Tibial nerve (tissue), 4 donors: ENCODE measurements around the gene TAF4. TPM values are rescaled to one million over a fixed set of nuclear protein-coding genes. Genes with fewer than 3 reads are reported as not detected.
"Not testable (repeated sequence)": the region's sequence is repeated elsewhere in the genome, so short reads cannot be mapped to it uniquely, and the experiment has no call there.

Experiments
- DNase-seq, 2 donors: peaks; one replicate each; pipeline ENCODE4 v3.0.0-alpha.2; 2019; ENCODE audit warnings: low spot score in 2 of 2
- H3K27ac ChIP-seq, 4 donors: fragments of 200-600 bp; sonication (generic) in 3 of 4; one replicate each; pipeline ENCODE4 v1.5.1; 2017 to 2019; ENCODE audit warnings: mild to moderate bottlenecking in 1 of 4
- H3K27me3 ChIP-seq, 2 donors: fragments of 200-600 bp; sonication (generic) in 1 of 2; one replicate each; pipeline versions ENCODE4 v1.5.1 to v1.6.0; 2017 to 2019
- H3K36me3 ChIP-seq, 3 donors: fragments of 200-600 bp; sonication (generic); one replicate each; pipeline ENCODE4 v1.5.1; 2018 to 2019
- H3K4me1 ChIP-seq, 4 donors: fragments of 200-600 bp; sonication (generic) in 3 of 4; one replicate each; pipeline ENCODE4 v1.5.1; 2017 to 2019
- H3K4me3 ChIP-seq, 4 donors: fragments of 200-600 bp; sonication (generic) in 3 of 4; one replicate each; pipeline ENCODE4 v1.5.1; 2017 to 2019; ENCODE audit warnings: mild to moderate bottlenecking in 1 of 4, moderate library complexity in 1 of 4
- H3K9me3 ChIP-seq, 4 donors: fragments of 200-600 bp; sonication (generic) in 3 of 4; one replicate each; pipeline ENCODE4 v1.5.1; 2017 to 2019
- CTCF ChIP-seq, 5 experiments: fragments of 200-600 bp in 3 of 5; fragments of 450-650 bp in 2 of 5; sonication (generic) in 3 of 5; IDR thresholded peaks; one replicate each; pipeline ENCODE4 v1.5.1; 2016 to 2019; ENCODE audit warnings: antibody characterized with exemption in 5 of 5, mild to moderate bottlenecking in 3 of 5, moderate library complexity in 2 of 5
- EP300 ChIP-seq, 2 donors: sonication (generic); formaldehyde crosslinking; IDR thresholded peaks; one replicate each; pipeline ENCODE4 v1.6.1; 2017; ENCODE audit warnings: antibody characterized with exemption in 2 of 2, mild to moderate bottlenecking in 1 of 2
- POLR2A ChIP-seq, 2 donors: fragments of 450-650 bp; IDR thresholded peaks; one replicate each; pipeline ENCODE4 v1.6.1; 2017; ENCODE audit warnings: antibody characterized with exemption in 2 of 2, mild to moderate bottlenecking in 2 of 2, moderate library complexity in 2 of 2
- WGBS, 2 donors: methylation state at CpG; one replicate each; pipeline ENCODE4 v1.1.5; 2018; 5-methylcytosine and 5-hydroxymethylcytosine counted together
- total RNA-seq, 4 donors: library from RNA; depleted of rRNA; stranded (reverse); fragments of >200 nt; gene quantifications; one replicate each; pipeline ENCODE4 v1.1.0, GENCODE V29; 2016

Gene TAF4
- total RNA-seq, 4 donors from 2014 or later = 11.2 to 50.4 (median 14.8) TPM

- Histone ChIP-seq H3K36me3 (peaks cover 0 to 67% (median 0%) of the 10 kb centered on the region in 3 donors), H3K4me3 (no peak overlapping the region), H3K9me3 (no peaks in the 10 kb centered on the region), H3K27ac (no peak overlapping the region), H3K27me3 (no peaks in the 10 kb centered on the region), H3K4me1 (peaks cover 0 to 3% (median 0%) of the 10 kb centered on the region in 4 donors)
- 69 to 80% methylated on average over 9 to 18 of the region's 18 CpGs for WGBS, 2 donors
- DNase-seq = no peak
- TF ChIP-seq EP300 (IDR thresholded peaks at IDR 0.05) (no peak), CTCF (IDR thresholded peaks at IDR 0.05) (no peak), POLR2A (IDR thresholded peaks at IDR 0.05) (no peak)
Measured at GRCh38 chr20:61982191-61982950, 83.3 kb downstream of the TAF4 start.

DNA sequence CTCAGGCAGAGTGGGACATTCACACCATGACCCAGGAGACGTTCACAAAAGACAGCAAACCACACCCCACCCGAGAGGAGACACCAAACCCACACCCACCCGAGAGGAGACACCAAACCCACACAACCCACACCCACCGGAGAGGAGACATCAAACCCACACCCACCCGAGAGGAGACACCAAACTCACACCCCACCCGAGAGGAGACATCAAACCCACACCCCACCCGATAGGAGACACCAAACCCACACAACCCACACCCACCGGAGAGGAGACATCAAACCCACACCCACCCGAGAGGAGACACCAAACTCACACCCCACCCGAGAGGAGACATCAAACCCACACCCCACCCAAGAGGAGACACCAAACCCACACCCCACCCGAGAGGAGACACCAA, 84.0 kb downstream of the TAF4 start:
- not testable (repeated sequence) for DNase-seq
- WGBS, 2 donors = 78 to 87% methylated on average over 11 of the region's 11 CpGs

GRCh38 chr20:61980647-61981583, 84.8 kb downstream of the TAF4 start:
- Histone ChIP-seq H3K36me3 (peaks cover 0 to 70% (median 0%) of the 10 kb centered on the region in 3 donors), H3K4me3 (no peak overlapping the region), H3K27me3 (no peaks in the 10 kb centered on the region), H3K9me3 (no peaks in the 10 kb centered on the region), H3K4me1 (peaks cover 0 to 3% (median 0%) of the 10 kb centered on the region in 4 donors), H3K27ac (no peak overlapping the region)
- 78 to 80% methylated on average over 18 to 22 of the region's 22 CpGs for WGBS, 2 donors
- TF ChIP-seq EP300 (IDR thresholded peaks at IDR 0.05) (no peak), POLR2A (IDR thresholded peaks at IDR 0.05) (no peak), CTCF (IDR thresholded peaks at IDR 0.05) (peak; percentile 8 to 58 (median 34))
- peak in 1 of 2 donors; percentile 12 for DNase-seq

More for the DNA sequence above, 84.0 kb downstream of the TAF4 start:
- H3K9me3 ChIP-seq, H3K4me3 ChIP-seq, H3K4me1 ChIP-seq, H3K27ac ChIP-seq, H3K27me3 ChIP-seq: not testable (repeated sequence)
- peaks cover 0 to 67% (median 0%) of the 10 kb centered on the region in 3 donors for H3K36me3 ChIP-seq

DNA sequence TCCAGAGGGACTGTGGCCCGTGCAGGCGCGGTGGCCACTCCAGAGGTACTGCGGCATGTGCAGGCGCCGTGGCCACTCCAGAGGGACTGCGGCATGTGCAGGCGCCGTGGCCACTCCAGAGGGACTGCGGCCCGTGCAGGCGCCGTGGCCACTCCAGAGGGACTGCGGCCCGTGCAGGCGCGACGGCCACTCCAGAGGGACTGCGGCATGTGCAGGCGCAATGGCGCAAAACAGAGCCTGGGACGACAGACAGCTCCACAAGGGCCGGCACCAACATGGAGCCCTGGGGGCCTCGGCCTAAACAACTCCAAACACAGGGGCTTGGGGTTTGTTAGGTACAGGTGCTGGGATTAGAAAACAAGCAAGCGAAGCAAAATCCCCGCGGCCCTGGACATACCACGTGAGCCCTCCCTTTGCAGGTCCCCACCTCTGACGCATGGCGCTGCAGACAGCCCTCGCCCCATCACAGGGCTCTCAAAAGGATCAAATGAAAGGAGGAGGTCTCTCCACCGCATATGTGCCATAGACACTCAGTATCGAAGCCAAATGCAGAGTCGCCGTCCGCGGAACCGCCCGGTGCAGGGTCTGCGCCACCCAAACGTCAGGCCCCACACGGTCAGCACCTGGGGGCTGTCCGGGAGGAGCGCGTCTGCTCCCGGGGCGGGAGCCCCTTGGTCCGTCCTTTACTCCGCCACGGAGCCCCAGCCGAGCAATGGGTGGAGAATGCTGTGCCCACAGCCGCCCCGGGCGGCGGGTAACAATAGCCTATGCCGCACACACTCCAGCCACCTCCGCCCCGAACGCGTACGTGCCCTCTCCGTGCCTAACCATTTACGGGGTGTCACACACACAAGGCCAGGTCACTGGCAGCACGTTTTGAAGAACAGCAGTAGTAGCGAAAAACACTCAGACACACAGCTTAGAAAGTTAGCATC, 85.7 kb downstream of the TAF4 start:
- H3K27me3 ChIP-seq = no peaks in the 10 kb centered on the region
- peaks cover 0 to 64% (median 0%) of the 10 kb centered on the region in 3 donors for H3K36me3 ChIP-seq
- DNase-seq = no peak
- no peaks in the 10 kb centered on the region for H3K9me3 ChIP-seq
- no peak for TF ChIP-seq EP300 (IDR thresholded peaks at IDR 0.05)
- TF ChIP-seq CTCF (IDR thresholded peaks at IDR 0.05) = no peak
- no peak for TF ChIP-seq POLR2A (IDR thresholded peaks at IDR 0.05)
- no peak overlapping the region for H3K27ac ChIP-seq
- peaks cover 0 to 3% (median 0%) of the 10 kb centered on the region in 4 donors for H3K4me1 ChIP-seq
- WGBS, 2 donors = 92 to 95% methylated on average over 64 to 65 of the region's 65 CpGs
- no peak overlapping the region for H3K4me3 ChIP-seq

DNA sequence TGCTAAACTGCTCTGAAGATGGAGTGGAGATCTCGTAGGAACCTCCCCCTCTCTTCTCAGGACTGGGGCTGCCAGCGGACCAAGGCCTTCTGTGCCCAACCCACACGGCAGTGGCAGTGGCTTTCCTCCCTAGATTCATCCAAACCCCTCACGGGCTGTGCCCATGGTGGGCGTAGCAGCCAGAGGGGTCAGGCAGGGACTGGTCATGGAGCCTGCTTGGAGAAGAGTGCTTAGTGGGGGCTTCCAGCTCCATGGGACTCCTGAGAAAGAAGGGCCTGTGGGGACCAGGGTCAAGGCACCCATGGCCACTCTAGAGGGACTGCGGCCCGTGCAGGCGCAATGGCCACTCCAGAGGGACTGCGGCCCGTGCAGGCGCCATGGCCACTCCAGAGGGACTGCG, 86.6 kb downstream of the TAF4 start:
- DNase-seq = no peak

More for the DNA sequence above, 86.6 kb downstream of the TAF4 start:
- Histone ChIP-seq H3K9me3 (no peaks in the 10 kb centered on the region), H3K4me3 (no peak overlapping the region), H3K36me3 (peaks cover 0 to 63% (median 7%) of the 10 kb centered on the region in 3 donors), H3K27ac (no peak overlapping the region), H3K4me1 (peaks cover 0 to 3% (median 0%) of the 10 kb centered on the region in 4 donors), H3K27me3 (no peaks in the 10 kb centered on the region)
- TF ChIP-seq CTCF (IDR thresholded peaks at IDR 0.05) = no peak
- TF ChIP-seq POLR2A (IDR thresholded peaks at IDR 0.05) = no peak
- TF ChIP-seq EP300 (IDR thresholded peaks at IDR 0.05) = no peak
- 91 to 94% methylated on average over 8 to 12 of the region's 12 CpGs for WGBS, 2 donors
